Glutamatergic neuron (in vitro differentiated cells): Measurements from ENCODE around the gene STX10. TPM values are rescaled to one million over a fixed set of nuclear protein-coding genes. Genes with fewer than 3 reads are reported as not detected.

Source experiments
- DNase-seq: peaks from one replicate; pipeline ENCODE4 v3.0.0; 2022
- H3K27ac Mint-ChIP-seq: one replicate; pipeline ENCODE4 v1.8.0; 2020; ENCODE audit warnings: mild to moderate bottlenecking, mixed read lengths, inconsistent platforms; ENCODE audit not compliant: unreplicated experiment
- H3K27me3 Mint-ChIP-seq: one replicate; pipeline ENCODE4 v1.8.0; 2020; ENCODE audit warnings: mild to moderate bottlenecking, moderate library complexity, mixed read lengths, inconsistent platforms; ENCODE audit not compliant: unreplicated experiment
- H3K36me3 Mint-ChIP-seq: one replicate; pipeline ENCODE4 v1.8.0; 2020; ENCODE audit warnings: mild to moderate bottlenecking, mixed read lengths, inconsistent platforms; ENCODE audit not compliant: unreplicated experiment
- H3K4me1 Mint-ChIP-seq: one replicate; pipeline ENCODE4 v1.8.0; 2020; ENCODE audit warnings: mild to moderate bottlenecking, low read depth, mixed read lengths, inconsistent platforms; ENCODE audit not compliant: unreplicated experiment
- H3K4me3 Mint-ChIP-seq: one replicate; pipeline ENCODE4 v1.8.0; 2020; ENCODE audit warnings: mild to moderate bottlenecking, mixed read lengths, inconsistent platforms; ENCODE audit not compliant: unreplicated experiment
- H3K9me3 Mint-ChIP-seq: one replicate; pipeline ENCODE4 v1.8.0; 2020; ENCODE audit warnings: mild to moderate bottlenecking, moderate library complexity, mixed read lengths, inconsistent platforms; ENCODE audit not compliant: unreplicated experiment
- CTCF ChIP-seq: fragments of 200-600 bp; sonication (generic); IDR thresholded peaks from one replicate; pipeline ENCODE4 v1.5.0; 2021; ENCODE audit not compliant: partially characterized antibody, unreplicated experiment
- total RNA-seq: library from RNA; stranded (reverse); fragmentation: NEBNext Ultra II Directional; extraction: Animal tissue kit (Norgen Biotek cat#: 25700); gene quantifications from one replicate; pipeline ENCODE4 v1.2.1, GENCODE V29; 2021; ENCODE audit not compliant: unreplicated experiment

The STX10 gene
- total RNA-seq, 1 donor from 2014 or later, result 17.2 TPM

GRCh38 chr19:13110099-13110610 is 40.0 kb downstream of the STX10 start:
- H3K27ac Mint-ChIP-seq, result no peak overlapping the region
- TF ChIP-seq CTCF, result no peak
- no peak overlapping the region for H3K4me3 Mint-ChIP-seq
- peaks cover 2% of the 10 kb centered on the region for H3K27me3 Mint-ChIP-seq
- H3K36me3 Mint-ChIP-seq, result no peaks in the 10 kb centered on the region
- no peak for DNase-seq
- no peaks in the 10 kb centered on the region for H3K9me3 Mint-ChIP-seq
- no peaks in the 10 kb centered on the region for H3K4me1 Mint-ChIP-seq

GRCh38 chr19:13109361-13110098 is 40.6 kb downstream of the STX10 start:
- H3K9me3 Mint-ChIP-seq, result no peaks in the 10 kb centered on the region
- H3K4me3 Mint-ChIP-seq, result no peak overlapping the region
- H3K36me3 Mint-ChIP-seq, result no peaks in the 10 kb centered on the region

GRCh38 chr19:13104848-13105711 is 45.1 kb downstream of the STX10 start:
- no peak overlapping the region for H3K27ac Mint-ChIP-seq
- no peaks in the 10 kb centered on the region for H3K4me1 Mint-ChIP-seq
- peaks cover 13% of the 10 kb centered on the region for H3K27me3 Mint-ChIP-seq
- DNase-seq, result no peak
- H3K4me3 Mint-ChIP-seq, result no peak overlapping the region
- peaks cover 2% of the 10 kb centered on the region for H3K9me3 Mint-ChIP-seq
- peak; percentile 39 for TF ChIP-seq CTCF
- no peaks in the 10 kb centered on the region for H3K36me3 Mint-ChIP-seq

More at GRCh38 chr19:13109361-13110098, 40.6 kb downstream of the STX10 start:
- DNase-seq, result no peak
- Mint-ChIP-seq H3K27ac (no peak overlapping the region), H3K27me3 (peaks cover 4% of the 10 kb centered on the region), H3K4me1 (no peaks in the 10 kb centered on the region)
- no peak for TF ChIP-seq CTCF

- Mint-ChIP-seq H3K9me3 (peaks cover 3% of the 10 kb centered on the region), H3K36me3 (no peaks in the 10 kb centered on the region)
- peak; percentile 85 for TF ChIP-seq CTCF
These were observed 45.8 kb downstream of the STX10 start for GRCh38 chr19:13104360-13104847.

More at GRCh38 chr19:13104360-13104847, 45.8 kb downstream of the STX10 start:
- H3K27me3 Mint-ChIP-seq, result peaks cover 15% of the 10 kb centered on the region
- H3K4me3 Mint-ChIP-seq, result no peak overlapping the region
- H3K4me1 Mint-ChIP-seq, result no peaks in the 10 kb centered on the region
- DNase-seq, result peak; percentile 77
- no peak overlapping the region for H3K27ac Mint-ChIP-seq
